ENCODE results near the gene GPBP1L1.
A peak's percentile ranks its signal among the peaks of the same experiment; 100 is the strongest.
"Not testable (repeated sequence)": the region's sequence is repeated elsewhere in the genome, so short reads cannot be mapped to it uniquely, and the experiment has no call there.

GPBP1L1 gene

GRCh38 chr1:45686288-45687013, at the start of gene GPBP1L1:
Gene GPBP1L1 (minus strand): TSS chr1:45686533. CDS start chr1:45659087, 27,446 bp downstream.
- peaks cover 22% of the 10 kb centered on the region for H3K4me1 ChIP-seq
- no peaks in the 10 kb centered on the region for H3K27me3 ChIP-seq (ENCODE audit: low read depth)
- DNase-seq (ENCODE audit: low spot score in 2 of 2) = peak; percentile 97 to 98
- H3K4me3 ChIP-seq = peak within 1 kb of the TSS; percentile 97
- in situ Hi-C loops (cut with MboI; ENCODE audit: low sequenced_read_pairs) = no loop called here
- H3K9me3 ChIP-seq = no peaks in the 10 kb centered on the region
- H3K36me3 ChIP-seq (replicated peaks) = peaks cover 4% of the 10 kb centered on the region; the same call in 1 of the 2 replicates

- Histone ChIP-seq H3K27me3 (ENCODE audit: low read depth) (no peaks in the 10 kb centered on the region), H3K36me3 (replicated peaks) (no peaks in the 10 kb centered on the region), H3K4me3 (no peak overlapping the region), H3K9me3 (no peaks in the 10 kb centered on the region), H3K4me1 (no peaks in the 10 kb centered on the region)
- in situ Hi-C loops (cut with MboI; ENCODE audit: low sequenced_read_pairs) = no loop called here
- DNase-seq (ENCODE audit: low spot score in 2 of 2) = no peak
These were observed 44.5 kb upstream of the GPBP1L1 start for GRCh38 chr1:45730780-45731319.

DNA sequence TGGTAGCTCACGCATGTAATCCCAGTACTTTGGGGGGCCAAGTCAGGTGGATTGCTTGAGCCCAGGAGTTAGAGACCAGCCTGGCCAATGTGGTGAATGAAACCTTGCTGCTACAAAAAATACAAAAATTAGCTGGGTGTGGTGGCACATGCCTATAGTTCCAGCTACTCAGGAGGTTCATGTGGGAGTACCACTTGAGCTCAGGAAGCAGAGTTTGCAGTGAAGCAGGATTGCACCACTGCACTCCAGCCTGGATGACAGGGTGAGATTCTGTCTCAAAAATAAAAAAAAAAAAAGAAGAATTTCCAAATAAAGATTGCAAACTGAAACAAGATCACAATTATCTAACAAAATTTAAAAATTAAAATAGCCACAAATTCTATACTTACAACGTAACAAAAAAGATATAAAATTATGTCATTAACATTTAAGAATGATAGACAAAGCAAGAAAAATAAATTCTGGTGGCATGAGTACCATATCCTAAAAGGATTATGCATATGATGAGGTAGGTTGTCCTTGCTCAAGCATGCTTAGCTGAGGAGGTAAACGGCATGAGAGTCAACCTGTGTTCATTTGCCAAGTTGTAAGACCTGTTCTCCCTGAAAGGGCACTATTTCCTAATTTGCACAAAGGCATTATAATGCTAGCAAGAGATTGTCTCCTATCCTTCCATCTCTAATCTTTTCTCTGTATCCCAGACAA, 43.9 kb upstream of the GPBP1L1 start:
- Histone ChIP-seq H3K9me3 (no peaks in the 10 kb centered on the region), H3K4me1 (no peaks in the 10 kb centered on the region), H3K27me3 (ENCODE audit: low read depth) (no peaks in the 10 kb centered on the region), H3K4me3 (no peak overlapping the region), H3K36me3 (replicated peaks) (no peaks in the 10 kb centered on the region)
- DNase-seq (ENCODE audit: low spot score in 2 of 2) = no peak
- in situ Hi-C loops (cut with MboI; ENCODE audit: low sequenced_read_pairs) = no loop called here

- H3K4me3 ChIP-seq; in situ Hi-C loops (cut with MboI; ENCODE audit: low sequenced_read_pairs); DNase-seq (ENCODE audit: low spot score in 2 of 2); H3K9me3 ChIP-seq; H3K4me1 ChIP-seq; H3K27me3 ChIP-seq (ENCODE audit: low read depth); H3K36me3 ChIP-seq (replicated peaks): not testable (repeated sequence)
These were observed 39.7 kb upstream of the GPBP1L1 start for GRCh38 chr1:45726007-45726406.

DNA sequence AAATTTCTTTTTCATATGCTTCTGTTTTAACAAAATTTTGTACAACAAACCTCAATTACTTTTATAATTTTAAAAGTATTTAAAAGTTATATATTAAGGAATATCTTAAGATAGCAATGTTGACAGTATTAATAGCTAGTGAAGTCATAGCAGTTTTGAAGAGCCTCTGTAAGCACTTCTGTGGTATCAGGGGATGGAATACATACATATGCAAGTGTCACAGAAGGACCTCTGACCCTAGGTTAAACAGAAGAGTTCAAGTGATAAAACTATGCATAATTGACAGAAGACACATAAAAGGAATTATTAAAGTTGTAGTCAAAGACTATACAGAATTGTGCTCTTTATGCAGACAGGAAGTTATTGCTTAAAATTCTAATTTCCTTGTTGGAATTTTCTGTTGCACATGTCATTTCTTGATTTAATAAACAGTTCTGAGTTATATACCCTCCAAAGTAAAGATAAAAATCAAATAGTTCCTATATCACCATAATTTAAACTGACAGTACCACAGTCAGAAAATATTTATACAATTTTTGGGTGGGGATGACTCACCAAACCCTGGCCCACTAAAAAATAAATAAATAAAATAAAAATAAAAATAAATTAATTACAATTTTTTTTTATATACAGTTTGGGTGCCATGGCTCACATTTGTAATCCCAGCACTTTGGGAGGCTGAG, 37.1 kb upstream of the GPBP1L1 start:
- no peak for DNase-seq (ENCODE audit: low spot score in 2 of 2)
- no peaks in the 10 kb centered on the region for H3K4me1 ChIP-seq
- H3K27me3 ChIP-seq (ENCODE audit: low read depth) = no peaks in the 10 kb centered on the region
- H3K4me3 ChIP-seq = no peak overlapping the region
- in situ Hi-C loops (cut with MboI; ENCODE audit: low sequenced_read_pairs) = no loop called here
- no peaks in the 10 kb centered on the region; the same call in 1 of the 2 replicates for H3K36me3 ChIP-seq (replicated peaks)
- no peaks in the 10 kb centered on the region for H3K9me3 ChIP-seq

DNA sequence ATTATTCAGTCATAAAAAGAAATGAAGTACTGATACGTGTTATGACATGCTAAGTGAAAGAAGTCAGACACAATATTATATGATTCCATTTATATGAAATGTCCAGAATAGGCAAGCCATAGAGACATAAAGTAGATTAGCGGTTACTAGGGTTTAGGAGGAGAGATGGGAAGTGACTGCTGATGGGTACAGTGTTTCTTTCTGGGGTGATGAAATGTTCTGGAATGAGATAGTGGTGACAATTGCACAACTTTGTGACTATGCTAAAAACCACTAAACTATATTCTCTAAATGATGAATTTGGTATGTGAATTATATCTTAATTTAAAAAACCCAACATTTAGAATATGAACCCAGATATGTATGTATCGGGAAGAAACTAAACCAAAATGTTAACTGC, 36.5 kb upstream of the GPBP1L1 start:
- no peak for DNase-seq (ENCODE audit: low spot score in 2 of 2)
- Histone ChIP-seq H3K4me3 (no peak overlapping the region), H3K27me3 (ENCODE audit: low read depth) (no peaks in the 10 kb centered on the region), H3K9me3 (no peaks in the 10 kb centered on the region), H3K4me1 (no peaks in the 10 kb centered on the region), H3K36me3 (replicated peaks) (no peaks in the 10 kb centered on the region; the same call in 1 of the 2 replicates)
- in situ Hi-C loops (cut with MboI; ENCODE audit: low sequenced_read_pairs) = no loop called here

- no peaks in the 10 kb centered on the region; the same call in 1 of the 2 replicates for H3K36me3 ChIP-seq (replicated peaks)
- no peaks in the 10 kb centered on the region for H3K9me3 ChIP-seq
- DNase-seq (ENCODE audit: low spot score in 2 of 2) = no peak
- no peak overlapping the region for H3K4me3 ChIP-seq
- in situ Hi-C loops (cut with MboI; ENCODE audit: low sequenced_read_pairs) = no loop called here
- H3K27me3 ChIP-seq (ENCODE audit: low read depth) = no peaks in the 10 kb centered on the region
- H3K4me1 ChIP-seq = no peaks in the 10 kb centered on the region
These were observed 34.9 kb upstream of the GPBP1L1 start for GRCh38 chr1:45721207-45721606.

DNA sequence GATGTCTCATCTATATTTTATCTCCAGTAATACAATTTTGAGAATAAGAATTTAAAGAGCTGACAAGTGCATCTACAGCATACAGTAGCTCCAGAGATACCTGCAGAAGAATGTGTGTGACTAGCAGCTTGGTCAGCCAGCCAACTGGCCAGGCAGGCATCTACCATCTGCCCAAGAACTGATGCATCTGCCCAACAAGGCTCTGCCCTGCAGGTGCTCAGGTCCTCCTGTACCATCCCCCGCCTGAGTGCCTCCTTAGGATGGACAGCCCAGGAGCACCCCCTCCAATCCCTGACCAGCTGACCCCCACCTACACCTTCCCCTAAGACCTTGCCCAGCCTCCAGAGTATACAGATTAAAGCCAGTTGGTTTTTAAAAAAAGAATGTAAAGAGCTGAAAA, 32.0 kb upstream of the GPBP1L1 start:
- Histone ChIP-seq H3K4me3 (no peak overlapping the region), H3K36me3 (replicated peaks) (no peaks in the 10 kb centered on the region; the same call in 1 of the 2 replicates), H3K4me1 (no peaks in the 10 kb centered on the region), H3K27me3 (ENCODE audit: low read depth) (no peaks in the 10 kb centered on the region), H3K9me3 (no peaks in the 10 kb centered on the region)
- in situ Hi-C loops (cut with MboI; ENCODE audit: low sequenced_read_pairs) = no loop called here
- DNase-seq (ENCODE audit: low spot score in 2 of 2) = no peak

GRCh38 chr1:45717386-45717785, 31.1 kb upstream of the GPBP1L1 start:
- in situ Hi-C loops (cut with MboI; ENCODE audit: low sequenced_read_pairs); DNase-seq (ENCODE audit: low spot score in 2 of 2); H3K4me3 ChIP-seq; H3K27me3 ChIP-seq (ENCODE audit: low read depth); H3K9me3 ChIP-seq; H3K36me3 ChIP-seq (replicated peaks); H3K4me1 ChIP-seq: not testable (repeated sequence)

DNA sequence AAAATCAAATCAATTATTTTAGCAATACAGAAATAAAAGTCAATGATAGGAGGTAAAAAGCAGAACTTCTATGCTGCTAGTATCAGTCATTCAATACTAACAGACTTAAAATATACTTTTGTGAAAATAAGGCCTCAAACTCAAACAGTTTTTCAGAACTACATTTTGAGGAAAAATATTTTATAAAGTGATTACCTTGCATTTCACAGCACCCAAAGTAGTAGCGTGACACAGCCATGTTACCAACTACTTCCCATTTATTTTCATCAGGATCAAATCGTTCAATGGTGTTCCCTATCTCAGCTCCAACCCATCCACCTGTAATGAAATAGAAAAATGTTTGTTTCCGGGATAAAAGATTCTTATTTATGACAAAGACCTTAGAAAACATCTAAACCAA, 30.4 kb upstream of the GPBP1L1 start:
- Histone ChIP-seq H3K27me3 (ENCODE audit: low read depth) (no peaks in the 10 kb centered on the region), H3K9me3 (no peaks in the 10 kb centered on the region), H3K4me1 (no peaks in the 10 kb centered on the region), H3K4me3 (no peak overlapping the region), H3K36me3 (replicated peaks) (no peaks in the 10 kb centered on the region; the same call in 1 of the 2 replicates)
- in situ Hi-C loops (cut with MboI; ENCODE audit: low sequenced_read_pairs) = no loop called here
- DNase-seq (ENCODE audit: low spot score in 2 of 2) = no peak

DNA sequence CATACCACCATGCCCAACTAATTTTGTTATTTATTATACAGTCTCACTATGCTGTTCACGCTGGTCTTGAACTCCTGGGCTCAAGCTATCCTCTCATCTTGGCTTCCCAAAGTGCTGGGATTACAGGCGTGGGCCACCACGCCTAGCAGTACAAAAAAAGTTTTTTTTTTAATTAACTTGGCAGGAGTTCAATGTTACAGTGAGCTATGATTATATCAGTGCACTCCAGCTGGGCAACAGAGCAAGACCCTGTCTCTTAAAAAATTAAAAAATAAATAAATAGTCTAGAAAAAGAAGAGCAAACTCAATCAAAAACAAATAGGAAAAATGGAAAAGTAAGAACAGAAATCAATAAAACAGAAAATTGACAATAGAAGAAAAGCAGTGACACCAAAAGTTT, 27.4 kb upstream of the GPBP1L1 start:
- Histone ChIP-seq H3K36me3 (replicated peaks) (no peaks in the 10 kb centered on the region; the same call in 1 of the 2 replicates), H3K4me3 (no peak overlapping the region), H3K9me3 (no peaks in the 10 kb centered on the region), H3K27me3 (ENCODE audit: low read depth) (no peaks in the 10 kb centered on the region), H3K4me1 (no peaks in the 10 kb centered on the region)
- in situ Hi-C loops (cut with MboI; ENCODE audit: low sequenced_read_pairs) = no loop called here
- no peak for DNase-seq (ENCODE audit: low spot score in 2 of 2)

DNA sequence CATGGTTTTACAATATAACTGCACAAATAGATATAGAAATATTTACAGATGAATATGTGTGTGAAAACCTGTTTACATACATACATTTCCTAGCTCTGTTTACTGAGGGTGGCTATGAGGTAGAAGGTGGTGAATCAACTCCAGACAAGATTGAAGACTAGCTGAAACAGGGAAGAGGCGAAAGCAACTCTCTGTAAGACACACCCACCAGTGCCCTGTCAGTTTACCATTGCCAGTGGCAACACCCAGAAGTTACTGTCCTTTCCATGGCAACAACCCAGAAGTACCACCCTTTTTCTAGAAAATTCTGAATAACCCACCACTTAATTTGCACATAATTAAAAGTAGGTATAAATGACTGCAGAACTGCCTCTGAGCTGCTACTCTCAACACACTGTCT, 18.3 kb upstream of the GPBP1L1 start:
- DNase-seq (ENCODE audit: low spot score in 2 of 2) = no peak
- no peak overlapping the region for H3K4me3 ChIP-seq
- in situ Hi-C loops (cut with MboI; ENCODE audit: low sequenced_read_pairs) = no loop called here
- no peaks in the 10 kb centered on the region for H3K36me3 ChIP-seq (replicated peaks)
- no peaks in the 10 kb centered on the region; the same call in none of the 2 replicates for H3K4me1 ChIP-seq
- no peaks in the 10 kb centered on the region for H3K9me3 ChIP-seq
- H3K27me3 ChIP-seq (ENCODE audit: low read depth) = no peaks in the 10 kb centered on the region

DNA sequence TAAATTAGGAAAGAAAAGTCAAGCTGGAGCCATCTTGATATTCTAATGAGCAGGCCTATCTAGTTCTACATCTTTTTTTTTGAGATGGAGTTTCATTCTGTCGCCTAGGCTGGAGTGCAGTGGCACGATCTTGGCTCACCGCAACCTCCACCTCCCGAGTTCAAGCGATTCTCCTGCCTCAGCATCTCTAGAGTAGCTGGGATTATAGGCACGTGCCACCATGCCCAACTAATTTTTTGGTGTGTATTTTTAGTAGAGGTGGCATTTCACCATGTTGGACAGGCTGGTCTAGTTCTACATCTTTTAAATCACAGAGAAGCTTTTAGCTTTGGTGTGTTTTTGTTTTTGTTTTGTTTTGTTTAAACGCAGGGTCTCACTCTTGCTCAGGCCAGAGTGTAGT, 8.5 kb upstream of the GPBP1L1 start:
- H3K4me1 ChIP-seq = no peaks in the 10 kb centered on the region
- no peak for DNase-seq (ENCODE audit: low spot score in 2 of 2)
- H3K4me3 ChIP-seq = no peak overlapping the region
- H3K9me3 ChIP-seq = no peaks in the 10 kb centered on the region
- H3K36me3 ChIP-seq (replicated peaks) = peaks cover 30% of the 10 kb centered on the region
- no peaks in the 10 kb centered on the region for H3K27me3 ChIP-seq (ENCODE audit: low read depth)
- in situ Hi-C loops (cut with MboI; ENCODE audit: low sequenced_read_pairs) = no loop called here

GRCh38 chr1:45693811-45694210, 7.5 kb upstream of the GPBP1L1 start:
- H3K4me1 ChIP-seq; DNase-seq (ENCODE audit: low spot score in 2 of 2); H3K9me3 ChIP-seq; in situ Hi-C loops (cut with MboI; ENCODE audit: low sequenced_read_pairs); H3K27me3 ChIP-seq (ENCODE audit: low read depth); H3K4me3 ChIP-seq: not testable (repeated sequence)
- peaks cover 30% of the 10 kb centered on the region for H3K36me3 ChIP-seq (replicated peaks)

All from HAP-1 (cell line).